PC-3 (cell line): Measurements from ENCODE around the gene HIC1. TPM values are rescaled to one million over a fixed set of nuclear protein-coding genes. Genes with fewer than 3 reads are reported as not detected.

Experiments
- ATAC-seq: fragments of 200-7000 bp; cut with Tn5 transposase; 2 replicates; pipeline ENCODE4 v1.9.1; 2020; ENCODE audit warnings: mild to moderate bottlenecking, moderate library complexity
- BruUV-seq: library from RNA; stranded (reverse); fragments of 400-500 nt; replicated peaks from 2 replicates; lab custom pipeline; 2021; lab: Mats Ljungman, UMichigan
- CTCF ChIA-PET: fragments of 300-600 bp; sonication (Branson Sonifier 250); formaldehyde crosslinking; loops from one replicate; lab custom pipeline; 2022; ENCODE audit warnings: antibody characterized with exemption; lab: Charles Lee
- POLR2A ChIA-PET: fragments of 300-600 bp; sonication (Branson Sonifier 250); formaldehyde crosslinking; loops from one replicate; lab custom pipeline; 2022; ENCODE audit warnings: antibody characterized with exemption; ENCODE audit not compliant: unreplicated experiment; lab: Charles Lee
- DNase-seq: peaks from one replicate; pipeline ENCODE4 v3.0.0-alpha.2; 2015
- H2AFZ ChIP-seq: fragments of 300-600 bp; sonication (generic); 2 replicates; pipeline ENCODE4 v1.6.0; 2016; ENCODE audit warnings: antibody characterized with exemption, low read length
- H3F3A ChIP-seq: fragments of 300-600 bp; sonication (generic); one replicate; pipeline ENCODE4 v1.6.0; 2017; ENCODE audit warnings: antibody characterized with exemption, low read length, control low read depth, mild to moderate bottlenecking; ENCODE audit not compliant: unreplicated experiment
- H3K27ac ChIP-seq: fragments of 300-600 bp; sonication (generic); 2 replicates; pipeline ENCODE4 v1.5.1; 2016; ENCODE audit warnings: mild to moderate bottlenecking, low read length
- H3K27me3 ChIP-seq: fragments of 300-600 bp; sonication (generic); 2 replicates; pipeline ENCODE4 v1.6.1; 2016; ENCODE audit warnings: low read length, mixed read lengths
- H3K36me3 ChIP-seq: fragments of 300-600 bp; sonication (generic); 2 replicates; pipeline ENCODE4 v1.6.1; 2016; ENCODE audit warnings: low read depth, mixed run types, low read length, mixed read lengths
- H3K4me1 ChIP-seq: fragments of 300-600 bp; sonication (generic); 2 replicates; pipeline ENCODE4 v1.5.1; 2016; ENCODE audit warnings: low read length; ENCODE audit not compliant: insufficient read depth
- H3K4me2 ChIP-seq: fragments of 300-600 bp; sonication (generic); 2 replicates; pipeline ENCODE4 v1.6.0; 2016; ENCODE audit warnings: low read length
- H3K4me3 ChIP-seq: fragments of 300-600 bp; sonication (generic); 2 replicates; pipeline ENCODE4 v1.5.1; 2016; ENCODE audit warnings: mild to moderate bottlenecking, low read length, mixed read lengths
- H3K79me2 ChIP-seq: fragments of 300-600 bp; sonication (generic); 2 replicates; pipeline ENCODE4 v1.6.1; 2017; ENCODE audit warnings: low read length, mixed read lengths
- H3K9ac ChIP-seq: fragments of 300-600 bp; sonication (generic); 2 replicates; pipeline ENCODE4 v1.6.0; 2016; ENCODE audit warnings: mild to moderate bottlenecking, low read length
- H3K9me2 ChIP-seq: fragments of 300-600 bp; sonication (generic); replicated peaks from 2 replicates; pipeline ENCODE4 v1.6.1; 2016; ENCODE audit warnings: mixed run types, low read length, mixed read lengths
- H3K9me3 ChIP-seq: fragments of 300-600 bp; sonication (generic); 2 replicates; pipeline ENCODE4 v1.6.1; 2016; ENCODE audit warnings: low read length, mixed read lengths
- H4K20me1 ChIP-seq: fragments of 300-600 bp; sonication (generic); 2 replicates; pipeline ENCODE4 v1.6.1; 2016; ENCODE audit warnings: low read length, mixed read lengths
- CTCF ChIP-seq: fragments of 300-600 bp; sonication (generic); conservative IDR thresholded peaks from 2 replicates; pipeline ENCODE4 v1.5.1; 2017; ENCODE audit warnings: antibody characterized with exemption, low read depth, mild to moderate bottlenecking, low read length
- EZH2 ChIP-seq: fragments of 300-600 bp; sonication (generic); IDR thresholded peaks from one replicate; pipeline ENCODE4 v1.6.1; 2017; ENCODE audit warnings: antibody characterized with exemption, mild to moderate bottlenecking, low read length; ENCODE audit not compliant: unreplicated experiment
- EZH2phosphoT487 ChIP-seq: fragments of 300-600 bp; sonication (generic); IDR thresholded peaks from 2 replicates; pipeline ENCODE4 v1.6.1; 2018; ENCODE audit warnings: mild to moderate bottlenecking, antibody characterized with exemption, low read length, borderline replicate concordance
- intact Hi-C: fragments of 100-400 bp; cut with micrococcal nuclease; formaldehyde crosslinking; loops from 2 replicates; pipeline ENCODE4 v1.9.0; 2023
- total RNA-seq: library from RNA; depleted of rRNA; stranded (reverse); fragments of >200 nt; gene quantifications from 2 replicates; pipeline ENCODE4 v1.2.3, GENCODE V29; 2014

Gene HIC1
- total RNA-seq, 1 experiment from 2014 or later = 4.4 TPM

DNA sequence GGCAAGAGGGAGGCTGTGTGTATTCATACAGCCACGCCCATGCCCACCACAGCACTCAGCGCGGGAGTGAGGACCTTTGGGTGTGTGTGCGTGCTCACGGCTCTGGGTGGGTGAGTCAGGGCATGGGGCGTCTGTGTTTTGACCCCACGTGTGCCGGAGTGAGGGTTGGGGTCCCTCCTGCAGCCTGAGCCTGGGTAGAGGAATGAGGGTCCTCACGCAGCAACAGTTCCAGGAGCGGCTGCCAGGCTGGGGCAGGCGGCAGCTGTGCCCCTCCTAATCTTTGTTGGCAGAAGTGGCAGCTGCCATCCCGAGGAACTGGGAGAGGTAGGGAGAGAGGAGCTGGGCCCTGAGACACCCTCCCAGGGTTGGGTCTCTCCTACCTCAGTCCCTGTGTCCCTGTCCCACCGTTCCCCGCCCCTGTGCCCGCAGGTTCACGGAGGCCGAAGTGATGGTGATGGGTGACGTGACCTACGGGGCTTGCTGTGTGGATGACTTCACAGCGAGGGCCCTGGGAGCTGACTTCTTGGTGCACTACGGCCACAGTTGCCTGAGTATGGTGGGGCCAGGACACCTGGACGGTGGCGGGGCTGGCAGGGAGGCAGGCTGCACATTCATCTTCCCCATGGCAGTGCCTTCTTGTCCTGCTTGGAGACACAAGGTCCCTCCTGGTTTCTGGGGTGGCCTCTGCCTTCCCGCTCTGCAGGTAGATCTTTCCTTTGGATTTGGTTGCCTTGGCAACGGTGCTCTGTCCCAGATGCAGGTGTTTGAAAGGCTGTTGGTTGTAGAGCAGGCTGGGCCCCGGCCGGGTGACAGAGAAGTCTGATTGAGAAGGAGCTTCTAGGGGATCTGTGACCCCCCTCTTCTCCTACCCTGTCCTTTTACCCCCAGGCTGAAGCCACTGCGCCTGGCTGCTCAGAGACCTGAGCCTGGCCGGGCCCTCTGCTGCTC lies 19.1 kb upstream of the HIC1 start:
- Histone ChIP-seq H3K79me2 (peaks cover 17% of the 10 kb centered on the region), H3K36me3 (peaks cover 3% of the 10 kb centered on the region; the same call in 1 of the 2 replicates), H3F3A (no peaks in the 10 kb centered on the region), H3K27me3 (no peaks in the 10 kb centered on the region), H2AFZ (no peak overlapping the region), H3K4me1 (peaks cover 4% of the 10 kb centered on the region; the same call in 1 of the 2 replicates), H3K9ac (no peak overlapping the region), H3K4me2 (no peak overlapping the region), H3K9me3 (no peaks in the 10 kb centered on the region), H3K27ac (no peak overlapping the region), H4K20me1 (no peaks in the 10 kb centered on the region), H3K9me2 (no peaks in the 10 kb centered on the region), H3K4me3 (no peak overlapping the region)
- ChIA-PET POLR2A (no interaction called here), CTCF (no interaction called here)
- DNase-seq (no peak), ATAC-seq (no peak)
- TF ChIP-seq CTCF (no peak), EZH2phosphoT487 (no peak), EZH2 (no peak)
- intact Hi-C loops = no loop called here
- BruUV-seq = no TSS peak

DNA sequence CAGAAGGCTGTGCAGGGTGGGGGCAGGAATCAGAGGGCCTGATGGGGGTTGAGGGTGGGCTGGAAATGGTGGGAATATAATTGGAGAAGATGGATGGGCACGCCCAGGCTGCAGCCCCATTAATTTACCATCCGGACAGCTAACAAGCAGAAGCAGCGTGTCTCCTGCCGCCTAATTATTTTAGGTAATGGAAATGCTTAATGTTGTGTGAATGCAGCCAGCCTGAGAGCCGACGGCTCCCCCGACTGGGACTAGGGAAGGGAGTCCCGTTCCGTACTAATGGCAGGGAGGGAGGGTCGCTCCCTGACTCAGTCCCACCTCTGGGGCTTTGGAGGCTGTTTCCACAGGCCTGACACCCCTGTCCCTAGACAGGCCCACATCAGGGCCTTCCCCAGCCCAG lies 17.7 kb upstream of the HIC1 start:
- BruUV-seq = no TSS peak
- ATAC-seq (no peak), DNase-seq (no peak)
- Histone ChIP-seq H3K4me2 (no peak overlapping the region), H3K27me3 (no peaks in the 10 kb centered on the region), H3K79me2 (peaks cover 6% of the 10 kb centered on the region), H3K9me2 (no peaks in the 10 kb centered on the region), H3K27ac (no peak overlapping the region), H4K20me1 (no peaks in the 10 kb centered on the region), H3F3A (no peaks in the 10 kb centered on the region), H3K36me3 (peaks cover 3% of the 10 kb centered on the region; the same call in 1 of the 2 replicates), H3K9me3 (no peaks in the 10 kb centered on the region), H3K9ac (no peak overlapping the region), H2AFZ (no peak overlapping the region), H3K4me3 (no peak overlapping the region), H3K4me1 (peaks cover 4% of the 10 kb centered on the region; the same call in 1 of the 2 replicates)
- CTCF ChIA-PET = no interaction called here
- TF ChIP-seq EZH2phosphoT487 (no peak), CTCF (no peak), EZH2 (no peak)
- intact Hi-C loops = no loop called here
- POLR2A ChIA-PET = no interaction called here
